NCI-H2196 (cell line): ENCODE measurements around the gene A1CF.

Source experiments
- DNase-seq: peaks from one replicate; lab custom pipeline; 2025; ENCODE audit not compliant: unreplicated experiment; lab: John Stamatoyannopoulos, UW

The A1CF gene

GRCh38 chr10:50866317-50866716, 19.1 kb downstream of the A1CF start:
- no peak for DNase-seq

- no peak for DNase-seq
Measured at GRCh38 chr10:50862719-50863118, 22.7 kb downstream of the A1CF start.

GRCh38 chr10:50861370-50861769, 24.1 kb downstream of the A1CF start:
- DNase-seq = no peak

- no peak for DNase-seq
Measured at GRCh38 chr10:50857579-50857978, 27.8 kb downstream of the A1CF start.

GRCh38 chr10:50855461-50855860, 30.0 kb downstream of the A1CF start:
- DNase-seq = no peak

GRCh38 chr10:50855015-50855414, 30.4 kb downstream of the A1CF start:
- no peak for DNase-seq

GRCh38 chr10:50853557-50853956, 31.9 kb downstream of the A1CF start:
- DNase-seq = no peak

- DNase-seq = no peak
Measured at GRCh38 chr10:50851884-50852671, 33.3 kb downstream of the A1CF start.

GRCh38 chr10:50850578-50851230, 34.7 kb downstream of the A1CF start:
- DNase-seq = no peak

GRCh38 chr10:50846753-50847152, 38.7 kb downstream of the A1CF start:
- DNase-seq = no peak

GRCh38 chr10:50837095-50837494, 48.3 kb downstream of the A1CF start:
- no peak for DNase-seq

- DNase-seq = no peak
Measured at GRCh38 chr10:50832171-50832751, 53.2 kb downstream of the A1CF start.

GRCh38 chr10:50830066-50830465, 55.4 kb downstream of the A1CF start:
- DNase-seq = no peak

- DNase-seq = no peak
Measured at GRCh38 chr10:50824782-50825181, 60.6 kb downstream of the A1CF start.

- DNase-seq = no peak
Measured at GRCh38 chr10:50823789-50824188, 61.6 kb downstream of the A1CF start.

- DNase-seq = no peak
Measured at GRCh38 chr10:50809596-50809995, 75.8 kb downstream of the A1CF start.

- DNase-seq = no peak
Measured at GRCh38 chr10:50807851-50808776, 77.3 kb downstream of the A1CF start.

GRCh38 chr10:50805981-50806622, 79.3 kb downstream of the A1CF start:
- no peak for DNase-seq

- no peak for DNase-seq
Measured at GRCh38 chr10:50799595-50799994, 85.8 kb downstream of the A1CF start.

GRCh38 chr10:50798297-50798696, 87.1 kb downstream of the A1CF start:
- DNase-seq = no peak

- no peak for DNase-seq
Measured at GRCh38 chr10:50796693-50797092, 88.7 kb downstream of the A1CF start.
